Psoas muscle (tissue), 8 donors: ENCODE results near the gene FAM193A. TPM values are rescaled to one million over a fixed set of nuclear protein-coding genes. Genes with fewer than 3 reads are reported as not detected.
A peak's percentile ranks its signal among the peaks of the same experiment; 100 is the strongest.

Source experiments
- ATAC-seq, 4 donors: fragments of 200-7000 bp; cut with Tn5 transposase; one replicate each; pipeline ENCODE4 v1.9.1; 2020; ENCODE audit warnings: moderate library complexity in 3 of 4, mild to moderate bottlenecking in 2 of 4
- DNase-seq, 2 donors: peaks; one replicate each; pipeline ENCODE4 v3.0.0-alpha.2; 2020
- H3K27ac ChIP-seq: fragments of 200-600 bp; one replicate; pipeline ENCODE4 v1.8.0; 2022
- H3K27me3 ChIP-seq, 3 donors: fragments of 200-600 bp in 1 of 3; one replicate each; pipeline versions ENCODE4 v1.6.1 to v1.8.0; 2013 to 2022; ENCODE audit warnings: low read length in 2 of 3, mild to moderate bottlenecking in 2 of 3, moderate library complexity in 1 of 3; ENCODE audit not compliant: insufficient read depth in 3 of 3
- H3K36me3 ChIP-seq, 2 donors: fragments of 200-600 bp in 1 of 2; one replicate each; pipeline versions ENCODE4 v1.6.1 to v1.8.0; 2013 to 2022; ENCODE audit warnings: low read depth in 1 of 2, mild to moderate bottlenecking in 1 of 2, moderate library complexity in 1 of 2; ENCODE audit not compliant: insufficient read depth in 1 of 2
- H3K4me1 ChIP-seq: fragments of 200-600 bp; one replicate; pipeline ENCODE4 v1.8.0; 2022
- H3K4me3 ChIP-seq: fragments of 200-600 bp; one replicate; pipeline ENCODE4 v1.8.0; 2022; ENCODE audit warnings: mild to moderate bottlenecking
- H3K9me3 ChIP-seq: fragments of 200-600 bp; one replicate; pipeline ENCODE4 v1.8.0; 2022
- whole genome bisulfite sequencing, 3 donors: extraction: QIAGEN DNeasy Blood & Tissue Kit; methylation state at CpG; one replicate each; pipeline versions ENCODE4 v1.1.6 to v1.1.7; 2013; 5-methylcytosine and 5-hydroxymethylcytosine counted together
- intact Hi-C, 2 donors: fragments of 100-400 bp; cut with DNase I; formaldehyde crosslinking; loops; one replicate each; pipeline versions ENCODE4 v1.11.0 to v1.14.2; 2022
- polyA plus RNA-seq, 3 donors: library from polyadenylated mRNA; stranded (reverse); fragments of 200-250 nt; gene quantifications; one replicate each; pipeline ENCODE4 v1.2.3, GENCODE V29; 2013
- total RNA-seq, 4 donors: library from RNA; stranded (reverse); fragmentation: NEBNext Ultra II Directional in 2 of 4; extraction: Animal tissue kit (Norgen Biotek cat#: 25700) in 2 of 4; gene quantifications; one replicate each; pipeline versions ENCODE4 v1.2.1 to v1.2.4, GENCODE V29; 2021 to 2023
- TF ChIP-seq, protein P1 (sequence below): fragments of 200-600 bp; IDR thresholded peaks from one replicate; pipeline ENCODE4 v1.8.0; 2022; ENCODE audit warnings: antibody characterized with exemption
- donor health status: healthy with polysubstance abuse.
- donor health status: DM: no; HTN: no; CAD: no; lungs with moderate emphysema.
- donor health status: Bipolar disorder and iron deficiency.
- donor health status: healthy.
- donor health status: DM: yes; HTN: yes; CAD: no.
- donor health status: DM: no; HTN: no; CAD: no.
- donor health status: DM: no; HTN: no; CAD: no.
- donor health status: DM: yes; HTN: yes; CAD: no.

Gene FAM193A
- total and polyA plus RNA-seq, 7 donors, result 7.5 to 20.0 (median 14.6) TPM

DNA sequence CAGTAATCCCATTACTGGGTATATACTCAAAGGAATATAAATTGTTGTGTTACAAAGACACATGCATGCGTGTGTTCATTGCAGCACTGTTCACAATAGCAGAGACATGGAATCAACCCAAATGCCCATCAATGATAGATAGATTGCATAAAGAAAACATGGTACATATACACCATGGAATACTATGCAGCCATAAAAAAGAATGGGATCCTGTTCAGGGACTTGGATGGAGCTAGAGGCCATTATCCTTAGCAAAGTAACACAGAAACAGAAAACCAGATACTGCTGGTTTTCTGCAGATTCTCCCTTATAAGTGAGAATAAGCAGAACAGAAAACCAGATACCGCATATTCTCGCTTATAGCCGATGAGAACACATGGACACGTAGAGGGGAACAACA, 43.5 kb downstream of the FAM193A start:
- H3K27me3 ChIP-seq, result no peaks in the 10 kb centered on the region
- H3K4me1 ChIP-seq, result peaks cover 16% of the 10 kb centered on the region
- H3K4me3 ChIP-seq, result no peak overlapping the region
- no peaks in the 10 kb centered on the region for H3K36me3 ChIP-seq
- no peak for ATAC-seq
- no peaks in the 10 kb centered on the region for H3K9me3 ChIP-seq
- intact Hi-C loops, result no loop called here
- TF ChIP-seq, protein P1, sequence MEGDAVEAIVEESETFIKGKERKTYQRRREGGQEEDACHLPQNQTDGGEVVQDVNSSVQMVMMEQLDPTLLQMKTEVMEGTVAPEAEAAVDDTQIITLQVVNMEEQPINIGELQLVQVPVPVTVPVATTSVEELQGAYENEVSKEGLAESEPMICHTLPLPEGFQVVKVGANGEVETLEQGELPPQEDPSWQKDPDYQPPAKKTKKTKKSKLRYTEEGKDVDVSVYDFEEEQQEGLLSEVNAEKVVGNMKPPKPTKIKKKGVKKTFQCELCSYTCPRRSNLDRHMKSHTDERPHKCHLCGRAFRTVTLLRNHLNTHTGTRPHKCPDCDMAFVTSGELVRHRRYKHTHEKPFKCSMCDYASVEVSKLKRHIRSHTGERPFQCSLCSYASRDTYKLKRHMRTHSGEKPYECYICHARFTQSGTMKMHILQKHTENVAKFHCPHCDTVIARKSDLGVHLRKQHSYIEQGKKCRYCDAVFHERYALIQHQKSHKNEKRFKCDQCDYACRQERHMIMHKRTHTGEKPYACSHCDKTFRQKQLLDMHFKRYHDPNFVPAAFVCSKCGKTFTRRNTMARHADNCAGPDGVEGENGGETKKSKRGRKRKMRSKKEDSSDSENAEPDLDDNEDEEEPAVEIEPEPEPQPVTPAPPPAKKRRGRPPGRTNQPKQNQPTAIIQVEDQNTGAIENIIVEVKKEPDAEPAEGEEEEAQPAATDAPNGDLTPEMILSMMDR, result no peak
- 97 to 98% (median 98%) methylated on average over 5 of the region's 5 CpGs for WGBS, 3 donors
- DNase-seq, result no peak
- no peak overlapping the region for H3K27ac ChIP-seq

DNA sequence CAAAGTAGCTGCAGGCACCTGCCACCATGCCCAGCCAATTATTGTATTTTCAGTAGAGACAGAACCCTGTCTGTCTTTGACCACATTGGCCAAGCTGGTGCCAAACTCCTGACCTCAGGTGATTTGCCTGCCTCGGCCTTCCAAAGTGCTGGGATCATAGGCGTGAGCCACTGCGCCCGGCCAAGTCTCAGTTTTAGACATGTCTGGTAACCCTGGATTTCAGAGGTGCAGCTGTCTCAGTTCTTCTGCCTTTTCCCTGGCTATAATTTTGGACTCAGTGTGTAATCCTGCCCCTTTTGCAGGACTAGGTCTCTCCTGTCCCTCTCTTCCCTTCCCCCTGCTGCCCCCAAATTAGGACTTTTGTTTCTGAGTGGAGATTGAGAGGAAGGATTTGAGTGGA, 46.6 kb downstream of the FAM193A start:
- TF ChIP-seq, protein P1, result no peak
- Histone ChIP-seq H3K9me3 (no peaks in the 10 kb centered on the region), H3K36me3 (no peaks in the 10 kb centered on the region), H3K4me3 (no peak overlapping the region), H3K27me3 (no peaks in the 10 kb centered on the region), H3K27ac (peak overlapping the region; percentile 43), H3K4me1 (peaks cover 37% of the 10 kb centered on the region)
- whole genome bisulfite sequencing, 3 donors, result 34 to 39% (median 37%) methylated on average over 4 of the region's 4 CpGs
- DNase-seq (no peak), ATAC-seq (peak; percentile 47 to 65 (median 58))
- intact Hi-C loops, result no loop called here

DNA sequence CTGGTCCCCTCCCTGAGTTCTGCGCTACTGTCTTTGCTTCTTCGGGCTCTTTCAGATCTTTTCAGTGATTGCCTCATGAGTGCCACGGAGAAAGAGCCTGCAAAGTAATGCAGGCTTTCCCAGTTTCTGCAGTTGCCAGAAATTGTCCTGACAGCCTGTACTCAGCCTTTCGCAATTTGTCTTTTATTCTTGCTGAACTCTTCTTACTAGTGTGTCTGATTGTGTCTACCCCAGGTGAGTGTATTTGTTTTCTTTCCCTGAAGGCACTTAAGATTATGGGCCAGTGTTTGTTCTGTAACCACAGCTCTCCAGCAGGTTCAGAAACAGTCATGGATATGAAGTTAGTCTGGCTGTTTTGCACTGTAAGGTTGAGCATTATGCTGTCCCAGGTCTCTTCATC, 47.1 kb downstream of the FAM193A start:
- Histone ChIP-seq H3K27ac (peak overlapping the region; percentile 43), H3K9me3 (no peaks in the 10 kb centered on the region), H3K4me3 (no peak overlapping the region), H3K36me3 (no peaks in the 10 kb centered on the region), H3K4me1 (peaks cover 41% of the 10 kb centered on the region), H3K27me3 (no peaks in the 10 kb centered on the region)
- ATAC-seq (peak in 3 of 4 donors; percentile 63 to 71 (median 69)), DNase-seq (no peak)
- TF ChIP-seq, protein P1, result no peak
- intact Hi-C loops, result no loop called here
- 28 to 31% (median 29%) methylated on average over 4 of the region's 4 CpGs for WGBS, 3 donors

DNA sequence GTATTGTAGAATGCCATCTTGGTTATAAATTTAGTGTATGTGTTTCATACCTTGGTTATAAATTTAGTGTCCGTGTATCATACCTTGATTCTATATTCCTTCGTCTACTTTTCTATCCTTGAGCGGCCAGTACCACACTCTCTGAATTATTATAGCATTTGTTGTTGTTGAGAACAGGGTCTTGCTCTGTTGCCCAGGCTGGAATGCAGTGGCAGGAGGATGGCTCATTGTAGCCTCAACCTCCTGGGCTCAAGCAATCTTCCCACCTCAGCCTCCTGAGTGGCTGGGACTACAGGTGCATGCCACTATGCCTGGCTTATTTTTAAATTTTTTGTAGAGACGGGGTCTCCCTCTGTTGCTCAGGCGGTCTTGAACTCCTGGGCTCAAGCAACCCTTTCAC, 50.1 kb downstream of the FAM193A start:
- no peak for DNase-seq
- Histone ChIP-seq H3K36me3 (no peaks in the 10 kb centered on the region), H3K9me3 (no peaks in the 10 kb centered on the region), H3K27ac (peak overlapping the region; percentile 48), H3K4me3 (no peak overlapping the region), H3K27me3 (no peaks in the 10 kb centered on the region), H3K4me1 (peaks cover 63% of the 10 kb centered on the region)
- TF ChIP-seq, protein P1, result no peak
- no peak for ATAC-seq
- whole genome bisulfite sequencing, 3 donors, result 91 to 95% (median 92%) methylated on average over 5 of the region's 5 CpGs
- intact Hi-C loops, result no loop called here

DNA sequence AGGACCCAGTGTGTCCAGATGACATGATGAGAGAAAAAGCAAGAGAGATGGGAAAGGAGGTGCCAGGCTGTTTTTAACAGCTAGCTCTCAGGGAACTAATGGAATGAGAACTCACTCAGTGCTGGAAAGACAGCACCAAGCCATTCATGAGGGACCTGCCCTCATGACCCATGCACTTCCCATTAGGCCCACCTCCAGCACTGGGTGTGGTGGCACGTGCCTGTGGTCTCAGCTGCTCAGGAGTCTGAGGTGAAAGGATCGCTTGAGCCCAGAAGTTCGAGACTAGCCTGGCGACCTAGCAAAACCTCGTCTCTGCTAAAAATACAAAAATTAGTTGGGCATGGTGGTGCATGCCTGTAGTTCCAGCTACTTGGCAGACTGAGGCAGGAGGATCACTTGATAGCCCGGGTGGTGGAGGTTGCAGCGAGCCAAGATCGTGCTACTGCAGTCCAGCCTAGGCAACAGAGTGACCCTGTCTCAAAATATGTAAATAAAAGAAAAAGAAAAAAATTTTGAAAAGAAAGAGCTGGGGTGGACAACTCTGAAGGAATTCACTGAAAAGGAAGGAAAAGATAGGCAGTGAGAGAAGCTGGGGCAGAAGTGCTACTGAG, 50.9 kb downstream of the FAM193A start:
- Histone ChIP-seq H3K4me3 (no peak overlapping the region), H3K9me3 (no peaks in the 10 kb centered on the region), H3K27me3 (no peaks in the 10 kb centered on the region), H3K4me1 (peaks cover 67% of the 10 kb centered on the region), H3K36me3 (no peaks in the 10 kb centered on the region), H3K27ac (peak overlapping the region; percentile 48)
- WGBS, 3 donors, result 15 to 20% (median 19%) methylated on average over 8 of the region's 8 CpGs
- ATAC-seq, result peak; percentile 62 to 75 (median 69)
- TF ChIP-seq, protein P1, result no peak
- intact Hi-C loops, result no loop called here
- no peak for DNase-seq
